Breast epithelium (tissue), 3 donors: ENCODE data around the gene IL31.

ENCODE experiments used
- POLR2A ChIP-seq: fragments of 450-650 bp; IDR thresholded peaks from one replicate; pipeline ENCODE4 v1.6.1; 2016; ENCODE audit warnings: antibody characterized with exemption, mild to moderate bottlenecking, moderate library complexity
- TF ChIP-seq, protein P1 (sequence below), 3 donors: fragments of 450-650 bp; IDR thresholded peaks; one replicate each; pipeline ENCODE4 v1.5.1; 2016 to 2017; ENCODE audit warnings: antibody characterized with exemption in 3 of 3, mild to moderate bottlenecking in 3 of 3, moderate library complexity in 3 of 3

DNA sequence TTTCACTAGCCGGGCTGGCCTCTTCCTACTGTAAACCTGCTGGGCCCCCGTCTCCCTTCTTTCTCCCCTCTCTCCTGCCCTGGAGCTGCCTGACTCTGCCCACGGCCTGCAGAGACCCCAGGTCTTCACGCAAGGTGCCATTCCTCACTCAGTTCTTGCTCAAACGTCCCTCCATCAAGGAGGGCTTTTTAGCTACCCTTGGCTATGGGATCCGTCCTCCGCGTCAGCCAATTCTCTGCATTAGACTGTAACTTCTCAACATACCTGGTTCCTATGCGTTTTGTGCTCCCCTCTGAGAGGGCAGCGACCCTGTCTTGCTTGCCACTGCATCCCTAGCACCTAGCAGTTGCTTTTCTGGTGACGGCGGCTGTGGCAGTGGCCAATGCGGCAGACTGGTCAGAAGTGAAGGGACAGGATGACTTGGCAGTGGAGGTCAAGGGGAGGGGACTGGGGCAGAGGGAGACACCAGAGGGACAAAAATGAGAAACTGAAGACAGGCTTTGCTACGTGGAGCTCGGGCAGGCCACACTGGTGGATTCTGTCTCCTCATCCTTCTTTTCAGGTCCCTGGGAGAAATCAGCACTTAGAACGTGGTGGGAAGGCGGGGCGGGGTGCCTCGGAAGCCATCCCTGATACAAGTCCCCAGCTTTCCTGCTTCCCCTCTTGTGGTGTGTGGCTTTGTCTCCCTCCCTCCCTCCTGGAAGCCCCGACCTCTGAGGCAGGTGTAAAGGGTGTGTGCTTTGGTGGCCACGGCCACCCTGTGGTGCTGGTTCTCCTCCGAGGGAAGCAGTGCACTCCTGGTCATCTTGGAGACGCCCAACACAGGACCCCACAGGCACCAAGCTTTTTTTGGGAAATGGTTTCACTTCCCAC, 31.3 kb upstream of the IL31 start:
- TF ChIP-seq, protein P1, sequence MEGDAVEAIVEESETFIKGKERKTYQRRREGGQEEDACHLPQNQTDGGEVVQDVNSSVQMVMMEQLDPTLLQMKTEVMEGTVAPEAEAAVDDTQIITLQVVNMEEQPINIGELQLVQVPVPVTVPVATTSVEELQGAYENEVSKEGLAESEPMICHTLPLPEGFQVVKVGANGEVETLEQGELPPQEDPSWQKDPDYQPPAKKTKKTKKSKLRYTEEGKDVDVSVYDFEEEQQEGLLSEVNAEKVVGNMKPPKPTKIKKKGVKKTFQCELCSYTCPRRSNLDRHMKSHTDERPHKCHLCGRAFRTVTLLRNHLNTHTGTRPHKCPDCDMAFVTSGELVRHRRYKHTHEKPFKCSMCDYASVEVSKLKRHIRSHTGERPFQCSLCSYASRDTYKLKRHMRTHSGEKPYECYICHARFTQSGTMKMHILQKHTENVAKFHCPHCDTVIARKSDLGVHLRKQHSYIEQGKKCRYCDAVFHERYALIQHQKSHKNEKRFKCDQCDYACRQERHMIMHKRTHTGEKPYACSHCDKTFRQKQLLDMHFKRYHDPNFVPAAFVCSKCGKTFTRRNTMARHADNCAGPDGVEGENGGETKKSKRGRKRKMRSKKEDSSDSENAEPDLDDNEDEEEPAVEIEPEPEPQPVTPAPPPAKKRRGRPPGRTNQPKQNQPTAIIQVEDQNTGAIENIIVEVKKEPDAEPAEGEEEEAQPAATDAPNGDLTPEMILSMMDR (IDR thresholded peaks at IDR 0.05) = no peak
- no peak for TF ChIP-seq POLR2A
